Measurements from ENCODE around the gene USP5. TPM values are rescaled to one million over a fixed set of nuclear protein-coding genes. Genes with fewer than 3 reads are reported as not detected.
"Not testable (repeated sequence)": the region's sequence is repeated elsewhere in the genome, so short reads cannot be mapped to it uniquely, and the experiment has no call there.

USP5 gene
- total RNA-seq, 2 donors from 2014 or later = 54.3 to 62.7 TPM

DNA sequence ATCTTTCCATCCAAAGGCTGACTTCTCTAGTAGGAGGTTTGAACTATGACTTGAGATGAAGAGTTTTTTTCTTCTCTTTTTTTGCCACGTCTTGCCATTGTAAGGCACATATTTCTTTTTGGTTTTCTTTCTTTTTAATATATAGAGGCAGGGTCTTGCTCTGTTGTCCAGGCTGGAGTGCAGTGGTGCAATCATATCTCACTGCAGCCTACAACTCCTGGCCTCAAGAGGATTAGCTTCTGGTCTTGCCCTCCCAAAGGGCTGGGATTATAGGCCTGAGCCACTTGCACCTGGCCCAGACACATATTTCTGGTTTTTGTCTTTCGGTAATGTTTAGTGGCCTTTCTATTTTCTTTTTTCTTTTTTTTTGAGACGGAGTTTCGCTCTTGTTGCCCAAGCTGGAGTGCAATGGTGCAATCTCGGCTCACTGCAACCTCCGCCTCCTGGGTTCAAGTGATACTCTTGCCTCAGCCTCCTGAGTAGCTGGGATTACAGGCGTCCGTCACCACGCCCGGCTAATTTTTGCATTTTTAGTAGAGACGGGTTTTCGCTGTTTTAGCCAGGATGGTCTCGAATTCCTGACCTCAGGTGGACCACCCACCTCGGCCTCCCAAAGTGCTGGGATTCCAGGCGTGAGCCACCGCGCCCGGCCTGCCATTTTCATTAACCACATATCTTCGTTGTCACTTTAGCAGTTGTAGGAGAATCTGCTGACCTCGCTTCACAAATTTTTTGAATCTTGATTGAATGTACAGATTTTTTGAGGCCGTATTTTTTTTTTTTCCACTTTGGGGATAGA, 38.0 kb downstream of the USP5 start:
- H3K36me3 ChIP-seq; H3K9me3 ChIP-seq; DNase-seq (ENCODE audit: low spot score); ATAC-seq (ENCODE audit: insufficient number of reproducible peaks, low FRiP score, low read depth); H3K4me3 ChIP-seq; H3K27me3 ChIP-seq (replicated peaks; ENCODE audit: insufficient read depth): not testable (repeated sequence)
- Histone ChIP-seq H3K4me1 (ENCODE audit: control insufficient read depth in 1 of 2, low read depth in 2 of 2) (peaks cover 4 to 17% of the 10 kb centered on the region in 2 donors), H3K27ac (peak overlapping the region; percentile 81 to 93)

DNA sequence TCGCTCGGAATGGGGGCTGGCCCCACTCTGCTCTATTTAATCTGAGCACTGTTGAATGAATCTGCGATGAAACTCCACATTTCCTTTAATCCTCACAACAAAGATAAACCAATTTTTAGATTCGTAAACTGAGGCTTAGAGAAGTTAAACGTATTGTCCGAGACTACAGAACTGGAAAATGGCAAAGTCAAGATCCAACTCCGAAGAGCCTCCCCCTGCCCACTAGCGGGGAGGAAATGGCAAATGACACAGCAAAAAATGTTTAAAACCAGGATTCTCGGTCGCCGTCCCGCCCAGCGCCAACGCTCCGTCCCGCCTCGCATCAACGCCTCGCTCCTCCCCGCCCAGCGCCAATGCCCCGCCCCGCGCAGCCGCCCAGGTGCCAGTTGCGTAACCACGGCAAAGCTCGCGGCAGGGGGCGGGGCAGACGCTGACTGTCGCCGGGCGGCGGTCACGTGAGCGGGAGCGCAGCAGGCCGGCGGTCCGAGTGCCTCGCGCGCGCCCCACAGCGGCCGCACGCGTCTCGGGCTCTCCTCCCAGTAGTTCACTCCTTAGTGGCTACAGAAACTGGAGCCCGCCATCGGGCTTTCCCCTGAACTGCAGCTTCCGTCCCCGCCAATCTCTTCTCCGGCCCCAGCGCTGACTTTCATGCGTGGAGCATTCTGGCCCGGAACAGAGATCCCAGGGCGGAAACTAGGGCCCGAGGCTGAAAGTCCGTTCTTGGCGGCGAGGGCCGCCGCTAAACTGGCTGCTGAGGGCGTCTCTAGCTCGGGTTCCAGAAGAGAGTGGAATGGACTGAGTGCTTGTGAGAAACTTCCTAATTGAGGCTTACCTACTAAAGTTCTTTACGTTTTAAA, 39.1 kb downstream of the USP5 start:
- DNase-seq (ENCODE audit: low spot score) = peak; percentile 81
- no peaks in the 10 kb centered on the region for H3K36me3 ChIP-seq
- H3K4me3 ChIP-seq = peak overlapping the region; percentile 74
- ATAC-seq (ENCODE audit: insufficient number of reproducible peaks, low FRiP score, low read depth) = peak; percentile 95
- no peaks in the 10 kb centered on the region for H3K9me3 ChIP-seq
- peak overlapping the region; percentile 90 to 93 for H3K27ac ChIP-seq
- H3K4me1 ChIP-seq (ENCODE audit: control insufficient read depth in 1 of 2, low read depth in 2 of 2) = peaks cover 4 to 17% of the 10 kb centered on the region in 2 donors
- TF ChIP-seq, protein P1, sequence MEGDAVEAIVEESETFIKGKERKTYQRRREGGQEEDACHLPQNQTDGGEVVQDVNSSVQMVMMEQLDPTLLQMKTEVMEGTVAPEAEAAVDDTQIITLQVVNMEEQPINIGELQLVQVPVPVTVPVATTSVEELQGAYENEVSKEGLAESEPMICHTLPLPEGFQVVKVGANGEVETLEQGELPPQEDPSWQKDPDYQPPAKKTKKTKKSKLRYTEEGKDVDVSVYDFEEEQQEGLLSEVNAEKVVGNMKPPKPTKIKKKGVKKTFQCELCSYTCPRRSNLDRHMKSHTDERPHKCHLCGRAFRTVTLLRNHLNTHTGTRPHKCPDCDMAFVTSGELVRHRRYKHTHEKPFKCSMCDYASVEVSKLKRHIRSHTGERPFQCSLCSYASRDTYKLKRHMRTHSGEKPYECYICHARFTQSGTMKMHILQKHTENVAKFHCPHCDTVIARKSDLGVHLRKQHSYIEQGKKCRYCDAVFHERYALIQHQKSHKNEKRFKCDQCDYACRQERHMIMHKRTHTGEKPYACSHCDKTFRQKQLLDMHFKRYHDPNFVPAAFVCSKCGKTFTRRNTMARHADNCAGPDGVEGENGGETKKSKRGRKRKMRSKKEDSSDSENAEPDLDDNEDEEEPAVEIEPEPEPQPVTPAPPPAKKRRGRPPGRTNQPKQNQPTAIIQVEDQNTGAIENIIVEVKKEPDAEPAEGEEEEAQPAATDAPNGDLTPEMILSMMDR (IDR thresholded peaks at IDR 0.05) = peak; percentile 84
- H3K27me3 ChIP-seq (replicated peaks; ENCODE audit: insufficient read depth) = no peaks in the 10 kb centered on the region

DNA sequence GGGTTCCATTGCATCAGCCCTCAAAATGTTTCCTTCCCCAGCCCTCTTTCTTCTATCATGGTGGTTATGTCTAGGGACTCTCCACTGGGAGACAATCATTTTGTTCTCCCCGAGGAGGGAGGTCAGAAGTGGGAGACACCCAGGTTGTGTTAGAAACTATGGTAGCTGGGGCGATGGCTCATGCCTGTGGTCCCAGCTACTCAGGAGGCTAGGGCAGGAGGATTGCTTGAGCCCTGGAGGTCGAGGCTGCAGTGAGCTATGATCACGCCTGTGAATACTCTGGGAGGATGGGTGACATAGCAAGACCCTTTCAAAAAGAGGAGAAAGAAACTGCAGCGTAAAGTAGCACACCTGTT, 39.7 kb downstream of the USP5 start:
- DNase-seq (ENCODE audit: low spot score) (no peak), ATAC-seq (ENCODE audit: insufficient number of reproducible peaks, low FRiP score, low read depth) (no peak)
- H3K36me3 ChIP-seq = no peaks in the 10 kb centered on the region
- peaks cover 4 to 17% of the 10 kb centered on the region in 2 donors for H3K4me1 ChIP-seq (ENCODE audit: control insufficient read depth in 1 of 2, low read depth in 2 of 2)
- peak overlapping the region; percentile 74 for H3K4me3 ChIP-seq
- TF ChIP-seq, protein P1 (IDR thresholded peaks at IDR 0.05) = no peak
- H3K9me3 ChIP-seq = no peaks in the 10 kb centered on the region
- peak overlapping the region; percentile 90 to 93 for H3K27ac ChIP-seq
- no peaks in the 10 kb centered on the region for H3K27me3 ChIP-seq (replicated peaks; ENCODE audit: insufficient read depth)

DNA sequence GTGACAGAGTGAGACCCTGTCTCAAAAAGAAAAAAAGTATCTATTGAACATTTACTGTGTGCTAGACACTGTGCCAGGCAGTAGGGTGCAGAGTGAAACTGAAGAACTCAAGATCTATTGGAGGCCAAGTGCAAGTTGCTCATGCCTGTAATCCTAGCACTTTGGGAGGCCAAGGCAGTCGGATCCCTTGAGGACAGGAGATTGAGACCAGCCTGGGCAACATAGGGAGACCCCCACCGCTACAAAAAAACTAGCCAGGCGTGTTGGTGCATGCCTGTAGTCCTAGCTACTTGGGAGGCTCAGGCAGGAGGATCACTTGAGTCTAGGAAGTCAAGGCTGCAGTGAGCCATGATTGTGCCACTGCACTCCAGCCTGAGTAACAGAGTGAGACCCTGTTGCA, 40.7 kb downstream of the USP5 start:
- not testable (repeated sequence) for H3K4me3 ChIP-seq; DNase-seq (ENCODE audit: low spot score); H3K36me3 ChIP-seq; H3K27ac ChIP-seq; H3K27me3 ChIP-seq (replicated peaks; ENCODE audit: insufficient read depth); H3K9me3 ChIP-seq; ATAC-seq (ENCODE audit: insufficient number of reproducible peaks, low FRiP score, low read depth)
- peaks cover 4 to 17% of the 10 kb centered on the region in 2 donors for H3K4me1 ChIP-seq (ENCODE audit: control insufficient read depth in 1 of 2, low read depth in 2 of 2)

DNA sequence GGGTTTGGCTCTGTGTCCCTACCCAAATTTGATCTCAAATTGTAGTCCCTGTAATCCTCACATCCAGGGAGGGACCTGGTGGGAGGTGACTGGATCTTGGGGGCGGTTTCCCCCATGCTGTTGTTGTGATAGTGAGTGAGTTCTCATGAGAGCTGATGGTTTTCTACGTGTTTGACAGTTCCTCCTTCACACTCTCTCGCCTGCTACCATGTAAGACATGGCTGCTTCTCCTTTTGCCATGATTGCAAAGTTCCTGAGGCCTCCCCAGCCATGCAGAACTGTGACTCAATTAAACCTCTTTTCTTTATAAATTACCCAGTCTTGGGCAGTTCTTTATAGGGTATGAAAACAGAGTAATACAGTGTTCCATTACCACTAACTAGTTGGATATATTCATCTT, 42.4 kb downstream of the USP5 start:
- TF ChIP-seq, protein P1 (IDR thresholded peaks at IDR 0.05) = no peak
- no peaks in the 10 kb centered on the region for H3K9me3 ChIP-seq
- H3K4me3 ChIP-seq = no peak overlapping the region
- ATAC-seq (ENCODE audit: insufficient number of reproducible peaks, low FRiP score, low read depth) (no peak), DNase-seq (ENCODE audit: low spot score) (no peak)
- H3K36me3 ChIP-seq = no peaks in the 10 kb centered on the region
- H3K4me1 ChIP-seq (ENCODE audit: control insufficient read depth in 1 of 2, low read depth in 2 of 2) = peaks cover 4 to 17% of the 10 kb centered on the region in 2 donors
- H3K27ac ChIP-seq = no peak overlapping the region
- no peaks in the 10 kb centered on the region for H3K27me3 ChIP-seq (replicated peaks; ENCODE audit: insufficient read depth)

DNA sequence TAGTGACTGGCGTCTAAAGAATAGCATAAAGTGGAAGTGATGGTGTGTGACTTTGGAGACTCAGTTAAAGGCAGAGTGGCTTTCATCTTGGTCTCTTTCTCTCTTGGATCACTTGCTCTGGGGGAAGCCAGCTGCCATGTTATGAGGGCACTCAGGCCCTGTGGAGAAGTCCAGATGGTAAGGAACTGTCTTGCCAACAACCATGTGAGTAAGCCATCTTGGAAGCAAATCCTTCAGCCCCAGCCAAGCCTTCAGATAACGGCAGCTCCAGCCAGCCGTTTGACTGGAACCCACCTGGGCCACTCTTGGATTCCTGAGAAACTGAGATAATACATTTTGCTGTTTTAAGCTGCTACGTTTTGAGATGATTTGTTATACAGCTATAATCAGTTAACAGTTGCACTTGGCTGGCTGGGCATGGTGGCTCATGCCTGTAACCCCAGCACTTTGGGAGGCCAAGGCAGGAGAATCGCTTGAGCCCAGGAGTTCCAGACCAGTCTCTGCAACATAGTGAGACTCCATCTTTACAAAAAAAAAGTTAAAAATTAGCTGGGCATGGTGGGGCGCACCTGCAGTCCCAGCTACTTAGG, 45.0 kb downstream of the USP5 start:
- H3K27ac ChIP-seq = no peak overlapping the region
- H3K27me3 ChIP-seq (replicated peaks; ENCODE audit: insufficient read depth) = no peaks in the 10 kb centered on the region
- TF ChIP-seq, protein P1 (IDR thresholded peaks at IDR 0.05) = no peak
- H3K9me3 ChIP-seq = no peaks in the 10 kb centered on the region
- ATAC-seq (ENCODE audit: insufficient number of reproducible peaks, low FRiP score, low read depth) = no peak
- H3K4me1 ChIP-seq (ENCODE audit: control insufficient read depth in 1 of 2, low read depth in 2 of 2) = peaks cover 0 to 2% of the 10 kb centered on the region in 2 donors
- no peak overlapping the region for H3K4me3 ChIP-seq
- no peaks in the 10 kb centered on the region for H3K36me3 ChIP-seq
- no peak for DNase-seq (ENCODE audit: low spot score)
